H9 (cell line): ENCODE measurements around the gene PLXNB2. TPM values are rescaled to one million over a fixed set of nuclear protein-coding genes. Genes with fewer than 3 reads are reported as not detected.

Experiments
- DNase-seq: peaks from one replicate; pipeline ENCODE4 v3.0.0-alpha.2; 2017
- H2AFZ ChIP-seq: one replicate; pipeline ENCODE4 v1.6.1; 2013; ENCODE audit warnings: mild to moderate bottlenecking, low read length, control low read depth, moderate library complexity
- H2AK5ac ChIP-seq: 2 replicates; pipeline ENCODE4 v1.6.1; 2013; ENCODE audit warnings: low read length, control low read depth, mixed read lengths; ENCODE audit not compliant: insufficient read length
- H2BK120ac ChIP-seq: one replicate; pipeline ENCODE4 v1.6.1; 2013; ENCODE audit warnings: low read depth, mild to moderate bottlenecking, low read length, control low read depth, inconsistent platforms; ENCODE audit not compliant: poor library complexity, severe bottlenecking
- H2BK12ac ChIP-seq: 2 replicates; pipeline ENCODE4 v1.6.1; 2013; ENCODE audit warnings: low read length, control low read depth, mixed read lengths, low read depth; ENCODE audit not compliant: insufficient read length
- H2BK15ac ChIP-seq: 2 replicates; pipeline ENCODE4 v1.6.1; 2013; ENCODE audit warnings: low read depth, low read length, control low read depth
- H2BK20ac ChIP-seq: one replicate; pipeline ENCODE4 v1.6.1; 2013; ENCODE audit warnings: low read depth, mild to moderate bottlenecking, low read length, control low read depth, inconsistent platforms; ENCODE audit not compliant: poor library complexity, severe bottlenecking
- H2BK5ac ChIP-seq: 2 replicates; pipeline ENCODE4 v1.6.1; 2013; ENCODE audit warnings: low read length, control low read depth, mixed read lengths; ENCODE audit not compliant: insufficient read length
- H3K14ac ChIP-seq: 2 replicates; pipeline ENCODE4 v1.6.1; 2013; ENCODE audit warnings: low read length, control low read depth; ENCODE audit not compliant: insufficient read depth
- H3K18ac ChIP-seq: 2 replicates; pipeline ENCODE4 v1.6.1; 2013; ENCODE audit warnings: low read depth, mild to moderate bottlenecking, mixed read lengths, low read length, control low read depth; ENCODE audit not compliant: insufficient read length
- H3K23ac ChIP-seq: 2 replicates; pipeline ENCODE4 v1.6.1; 2013; ENCODE audit warnings: low read length, control low read depth, mixed read lengths, low read depth; ENCODE audit not compliant: insufficient read length
- H3K23me2 ChIP-seq: 2 replicates; pipeline ENCODE4 v1.6.1; 2013; ENCODE audit warnings: low read depth, mild to moderate bottlenecking, mixed read lengths, low read length, control low read depth; ENCODE audit not compliant: insufficient read length, poor library complexity, severe bottlenecking
- H3K27ac ChIP-seq: 2 replicates; pipeline ENCODE4 v1.5.1; 2013; ENCODE audit warnings: low read length, control low read depth, mixed read lengths, low read depth; ENCODE audit not compliant: insufficient read length
- H3K27me3 ChIP-seq: 2 replicates; pipeline ENCODE4 v1.6.1; 2013; ENCODE audit warnings: low read length, control low read depth, inconsistent platforms; ENCODE audit not compliant: insufficient read depth
- H3K4ac ChIP-seq: 2 replicates; pipeline ENCODE4 v1.6.1; 2013; ENCODE audit warnings: low read depth, mild to moderate bottlenecking, control low read depth, inconsistent platforms, low read length, moderate library complexity
- H3K4me1 ChIP-seq: 2 replicates; pipeline ENCODE4 v1.6.1; 2013; ENCODE audit warnings: low read length, control low read depth, inconsistent platforms; ENCODE audit not compliant: insufficient read depth
- H3K4me2 ChIP-seq: 2 replicates; pipeline ENCODE4 v1.6.1; 2013; ENCODE audit warnings: low read length, control low read depth, mixed read lengths; ENCODE audit not compliant: insufficient read length, insufficient read depth
- H3K56ac ChIP-seq: 2 replicates; pipeline ENCODE4 v1.6.1; 2013; ENCODE audit warnings: low read depth, mild to moderate bottlenecking, mixed read lengths, low read length, control low read depth; ENCODE audit not compliant: insufficient read length
- H3K79me1 ChIP-seq: 2 replicates; pipeline ENCODE4 v1.6.1; 2013; ENCODE audit warnings: low read depth, mild to moderate bottlenecking, moderate library complexity, low read length, control low read depth, inconsistent platforms; ENCODE audit not compliant: insufficient read depth, poor library complexity, severe bottlenecking
- H3K79me2 ChIP-seq: 2 replicates; pipeline ENCODE4 v1.6.1; 2013; ENCODE audit warnings: low read length, control low read depth, inconsistent platforms; ENCODE audit not compliant: insufficient read depth
- H3K9ac ChIP-seq: 2 replicates; pipeline ENCODE4 v1.6.1; 2013; ENCODE audit warnings: low read length, control low read depth, mixed read lengths; ENCODE audit not compliant: insufficient read length; ENCODE audit errors: extremely low read depth
- H3K9me3 ChIP-seq: one replicate; pipeline ENCODE4 v1.6.1; 2013; ENCODE audit warnings: low read depth, low read length, inconsistent platforms; ENCODE audit not compliant: control insufficient read depth
- H3T11ph ChIP-seq: one replicate; pipeline ENCODE4 v1.6.1; 2013; ENCODE audit warnings: mild to moderate bottlenecking, low read length, control low read depth, inconsistent platforms
- H4K20me1 ChIP-seq: one replicate; pipeline ENCODE4 v1.6.1; 2013; ENCODE audit not compliant: control insufficient read depth, insufficient read length, insufficient read depth
- H4K5ac ChIP-seq: 2 replicates; pipeline ENCODE4 v1.6.1; 2013; ENCODE audit warnings: low read depth, mild to moderate bottlenecking, mixed read lengths, low read length, control low read depth; ENCODE audit not compliant: insufficient read length
- H4K8ac ChIP-seq: replicated peaks from 2 replicates; pipeline ENCODE4 v1.6.1; 2013; ENCODE audit warnings: low read length, control low read depth, mixed read lengths, low read depth; ENCODE audit not compliant: insufficient read length
- H4K91ac ChIP-seq: 2 replicates; pipeline ENCODE4 v1.6.1; 2013; ENCODE audit warnings: low read depth, mild to moderate bottlenecking, moderate library complexity, mixed read lengths, low read length, control low read depth; ENCODE audit not compliant: insufficient read length
- H3K27ac Mint-ChIP-seq, 3 experiments: 2 replicates in 2 of 3; 3 replicates in 1 of 3; pipeline ENCODE4 v1.8.0; 2020 to 2021; ENCODE audit warnings: mixed read lengths in 3 of 3, mild to moderate bottlenecking in 1 of 3, moderate library complexity in 1 of 3
- H3K27me3 Mint-ChIP-seq: 2 replicates; pipeline ENCODE4 v1.8.0; 2021; ENCODE audit warnings: low read depth, mild to moderate bottlenecking, moderate library complexity, mixed read lengths
- H3K36me3 Mint-ChIP-seq, 3 experiments: 2 replicates in 2 of 3; 3 replicates in 1 of 3; pipeline ENCODE4 v1.8.0; 2020 to 2021; ENCODE audit warnings: low read depth in 3 of 3, mixed read lengths in 3 of 3; ENCODE audit not compliant: insufficient read depth in 1 of 3
- H3K4me1 Mint-ChIP-seq, 2 experiments: 2 replicates each; pipeline ENCODE4 v1.8.0; 2020; ENCODE audit warnings: mixed read lengths in 2 of 2
- H3K4me3 Mint-ChIP-seq, 2 experiments: 2 replicates in 1 of 2; 3 replicates in 1 of 2; pipeline ENCODE4 v1.8.0; 2020 to 2021; ENCODE audit warnings: mild to moderate bottlenecking in 2 of 2, mixed read lengths in 2 of 2, moderate library complexity in 1 of 2
- H3K9me3 Mint-ChIP-seq, 2 experiments: 2 replicates in 1 of 2; 3 replicates in 1 of 2; pipeline ENCODE4 v1.8.0; 2020; ENCODE audit warnings: mild to moderate bottlenecking in 2 of 2, mixed read lengths in 2 of 2, moderate library complexity in 1 of 2
- CTCF ChIP-seq: fragments of 200-600 bp; sonication (generic); conservative IDR thresholded peaks from 3 replicates; pipeline ENCODE4 v1.8.0; 2021; ENCODE audit warnings: antibody characterized with exemption, mild to moderate bottlenecking
- WGBS: extraction: QIAGEN DNeasy Blood & Tissue Kit; methylation state at CpG from one replicate; pipeline ENCODE4 v1.1.7; 2013; ENCODE audit warnings: missing lambda C conversion rate, low lambda C conversion rate, mixed read lengths; ENCODE audit not compliant: insufficient read length; ENCODE audit errors: extremely low coverage; 5-methylcytosine and 5-hydroxymethylcytosine counted together
- total RNA-seq: library from RNA; stranded (reverse); gene quantifications from 2 replicates; pipeline ENCODE4 v1.2.1, GENCODE V29; 2021

The PLXNB2 gene
- total RNA-seq, 1 experiment from 2014 or later: 87.6 TPM

GRCh38 chr22:50269573-50269969 lies 37.9 kb downstream of the PLXNB2 start:
- H2AK5ac ChIP-seq: no peak overlapping the region
- no peak overlapping the region for H2BK12ac ChIP-seq
- H2AFZ ChIP-seq: no peak overlapping the region
- Mint-ChIP-seq H3K27me3 (peaks cover 68% of the 10 kb centered on the region), H3K27ac (no peak overlapping the region), H3K36me3 (peaks cover 0 to 7% (median 3%) of the 10 kb centered on the region in 3 experiments; a peak in 4 of 7 replicates), H3K4me1 (peaks cover 2 to 9% of the 10 kb centered on the region in 2 experiments; a peak in 3 of 4 replicates), H3K9me3 (peaks cover 2 to 3% of the 10 kb centered on the region in 2 experiments; a peak in 2 of 5 replicates), H3K4me3 (peak overlapping the region; percentile 52 to 69)
- no peak overlapping the region for H3T11ph ChIP-seq
- no peak for DNase-seq
- peaks cover 15% of the 10 kb centered on the region; the same call in 1 of the 2 replicates for H3K27me3 ChIP-seq
- H2BK20ac ChIP-seq: no peak overlapping the region
- H4K8ac ChIP-seq: no peak overlapping the region
- no peak overlapping the region for H3K18ac ChIP-seq
- H3K9ac ChIP-seq: no peak overlapping the region
- H3K79me2 ChIP-seq: no peaks in the 10 kb centered on the region
- no peaks in the 10 kb centered on the region for H4K20me1 ChIP-seq
- H4K91ac ChIP-seq: no peak overlapping the region
- peak overlapping the region; percentile 18 for H3K4me2 ChIP-seq
- H3K23ac ChIP-seq: no peak overlapping the region
- no peak overlapping the region for H2BK15ac ChIP-seq
- no peaks in the 10 kb centered on the region for H3K9me3 ChIP-seq
- no CpG with 5 or more reads among the region's 18 CpGs for WGBS
- TF ChIP-seq CTCF: no peak
- H3K79me1 ChIP-seq: no peaks in the 10 kb centered on the region
- no peaks in the 10 kb centered on the region for H3K4me1 ChIP-seq
- no peak overlapping the region for H3K14ac ChIP-seq
- H3K27ac ChIP-seq: no peak overlapping the region
- no peak overlapping the region for H2BK5ac ChIP-seq
- H2BK120ac ChIP-seq: no peak overlapping the region
- H4K5ac ChIP-seq: no peak overlapping the region
- H3K4ac ChIP-seq: no peak overlapping the region
- peaks cover 5% of the 10 kb centered on the region for H3K23me2 ChIP-seq
- H3K56ac ChIP-seq: no peak overlapping the region
